Kidney tubule cell (primary cell): Measurements from ENCODE around the gene UBTD1.
"Not testable (repeated sequence)": the region's sequence is repeated elsewhere in the genome, so short reads cannot be mapped to it uniquely, and the experiment has no call there.

Experiments used
- DNase-seq: peaks from one replicate; pipeline ENCODE4 v3.0.0-alpha.2; 2018; ENCODE audit warnings: low spot score

UBTD1 gene

GRCh38 chr10:97498841-97499560, at the start of gene UBTD1:
Gene UBTD1, plus strand, starts transcription at chr10:97498924. Its CDS starts 280 bp downstream, at chr10:97499204.
- DNase-seq = no peak

- DNase-seq = peak; percentile 66
These were observed 47.9 kb upstream of the UBTD1 start for GRCh38 chr10:97450828-97451227.

GRCh38 chr10:97451605-97452004, 47.1 kb upstream of the UBTD1 start:
- DNase-seq = no peak

GRCh38 chr10:97452352-97452751, 46.4 kb upstream of the UBTD1 start:
- DNase-seq = no peak

- DNase-seq = no peak
These were observed 44.2 kb upstream of the UBTD1 start for GRCh38 chr10:97454330-97455036.

GRCh38 chr10:97456034-97456685, 42.6 kb upstream of the UBTD1 start:
- DNase-seq = no peak

GRCh38 chr10:97456686-97457065, 42.0 kb upstream of the UBTD1 start:
- DNase-seq = no peak

- no peak for DNase-seq
These were observed 39.6 kb upstream of the UBTD1 start for GRCh38 chr10:97459111-97459510.

- no peak for DNase-seq
These were observed 38.8 kb upstream of the UBTD1 start for GRCh38 chr10:97459933-97460332.

- no peak for DNase-seq
These were observed 36.4 kb upstream of the UBTD1 start for GRCh38 chr10:97462309-97462708.

- DNase-seq = peak; percentile 75
These were observed 35.2 kb upstream of the UBTD1 start for GRCh38 chr10:97463363-97464132.

GRCh38 chr10:97464226-97464625, 34.5 kb upstream of the UBTD1 start:
- no peak for DNase-seq

- no peak for DNase-seq
These were observed 32.7 kb upstream of the UBTD1 start for GRCh38 chr10:97465982-97466381.

GRCh38 chr10:97466755-97467154, 32.0 kb upstream of the UBTD1 start:
- DNase-seq = peak; percentile 86

- peak; percentile 25 for DNase-seq
These were observed 30.6 kb upstream of the UBTD1 start for GRCh38 chr10:97468162-97468561.

GRCh38 chr10:97468781-97469180, 29.9 kb upstream of the UBTD1 start:
- DNase-seq = not testable (repeated sequence)

- DNase-seq = no peak
These were observed 23.8 kb upstream of the UBTD1 start for GRCh38 chr10:97474918-97475317.

- DNase-seq = no peak
These were observed 22.7 kb upstream of the UBTD1 start for GRCh38 chr10:97475936-97476594.

- not testable (repeated sequence) for DNase-seq
These were observed 19.3 kb upstream of the UBTD1 start for GRCh38 chr10:97479410-97479809.

- DNase-seq = no peak
These were observed 18.8 kb upstream of the UBTD1 start for GRCh38 chr10:97479939-97480338.

- DNase-seq = no peak
These were observed 17.7 kb upstream of the UBTD1 start for GRCh38 chr10:97481071-97481470.

GRCh38 chr10:97482381-97482780, 16.3 kb upstream of the UBTD1 start:
- no peak for DNase-seq
